ENCODE results near the gene VENTX. TPM values are rescaled to one million over a fixed set of nuclear protein-coding genes. Genes with fewer than 3 reads are reported as not detected.

Gene VENTX
- total RNA-seq, 1 donor from 2014 or later: 1.2 TPM

- TF ChIP-seq CTCF (IDR thresholded peaks at IDR 0.05; ENCODE audit: unreplicated experiment): no peak
- no peak overlapping the region for H3K27ac Mint-ChIP-seq
- H3K9me3 Mint-ChIP-seq (ENCODE audit: low read depth): no peaks in the 10 kb centered on the region
- H3K4me3 Mint-ChIP-seq (ENCODE audit: low read depth): no peak overlapping the region
- H3K27me3 Mint-ChIP-seq: no peaks in the 10 kb centered on the region
- no peak for DNase-seq (ENCODE audit: low spot score, unreplicated experiment)
- no peaks in the 10 kb centered on the region for H3K4me1 Mint-ChIP-seq (ENCODE audit: low read depth)
- peaks cover 1% of the 10 kb centered on the region for H3K36me3 Mint-ChIP-seq (ENCODE audit: insufficient read depth)
Measured at GRCh38 chr10:133207041-133207600, 30.5 kb upstream of the VENTX start.

DNA sequence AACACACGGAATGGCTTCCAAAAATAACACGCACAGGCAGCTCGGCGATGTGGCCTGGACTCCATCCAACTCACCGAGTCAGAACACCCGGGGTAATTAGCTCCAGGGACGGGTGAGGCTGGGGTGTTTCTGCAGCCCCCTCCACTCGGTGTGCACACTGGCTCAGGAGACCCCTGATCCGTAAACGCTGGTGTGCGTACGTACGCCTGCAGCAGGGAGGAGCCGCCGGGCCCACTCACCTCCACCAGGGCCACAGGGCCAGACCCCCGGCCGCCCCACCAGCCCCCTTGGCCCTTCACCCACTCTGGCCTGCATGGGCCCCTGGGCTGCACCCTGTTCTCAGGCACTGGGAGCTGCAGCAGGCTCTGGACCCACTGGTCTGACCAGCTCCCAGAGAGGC is 30.0 kb upstream of the VENTX start:
- DNase-seq (ENCODE audit: low spot score, unreplicated experiment): no peak
- Mint-ChIP-seq H3K36me3 (ENCODE audit: insufficient read depth) (peaks cover 2% of the 10 kb centered on the region), H3K4me3 (ENCODE audit: low read depth) (no peak overlapping the region), H3K27ac (no peak overlapping the region), H3K4me1 (ENCODE audit: low read depth) (no peaks in the 10 kb centered on the region), H3K9me3 (ENCODE audit: low read depth) (no peaks in the 10 kb centered on the region), H3K27me3 (no peaks in the 10 kb centered on the region)
- TF ChIP-seq CTCF (IDR thresholded peaks at IDR 0.05; ENCODE audit: unreplicated experiment): no peak

DNA sequence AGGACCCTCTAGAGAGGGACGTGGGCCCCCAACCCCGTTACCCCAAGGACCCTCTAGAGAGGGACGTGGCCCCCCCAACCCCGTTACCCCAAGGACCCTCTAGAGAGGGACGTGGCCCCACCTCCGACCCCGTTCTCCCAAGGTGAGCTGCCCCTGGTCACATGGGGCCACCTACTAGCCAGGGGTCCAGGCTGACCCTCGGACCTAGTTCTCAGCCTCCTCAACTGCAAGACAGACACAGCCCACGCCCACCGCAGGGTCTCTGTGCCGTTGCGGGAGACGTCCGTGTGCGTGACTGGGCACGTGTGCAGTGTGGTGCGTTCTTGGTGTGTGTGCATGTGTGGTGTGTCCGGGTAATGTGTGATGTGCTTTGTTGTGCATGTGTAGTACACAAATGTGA is 29.2 kb upstream of the VENTX start:
- DNase-seq (ENCODE audit: low spot score, unreplicated experiment): no peak
- Mint-ChIP-seq H3K27me3 (no peaks in the 10 kb centered on the region), H3K4me1 (ENCODE audit: low read depth) (no peaks in the 10 kb centered on the region), H3K27ac (no peak overlapping the region), H3K4me3 (ENCODE audit: low read depth) (no peak overlapping the region), H3K36me3 (ENCODE audit: insufficient read depth) (peaks cover 2% of the 10 kb centered on the region), H3K9me3 (ENCODE audit: low read depth) (no peaks in the 10 kb centered on the region)
- no peak for TF ChIP-seq CTCF (IDR thresholded peaks at IDR 0.05; ENCODE audit: unreplicated experiment)

- Mint-ChIP-seq H3K36me3 (ENCODE audit: insufficient read depth) (peaks cover 2% of the 10 kb centered on the region), H3K27ac (no peak overlapping the region), H3K4me1 (ENCODE audit: low read depth) (no peaks in the 10 kb centered on the region), H3K4me3 (ENCODE audit: low read depth) (no peak overlapping the region), H3K9me3 (ENCODE audit: low read depth) (no peaks in the 10 kb centered on the region), H3K27me3 (no peaks in the 10 kb centered on the region)
- TF ChIP-seq CTCF (IDR thresholded peaks at IDR 0.05; ENCODE audit: unreplicated experiment): no peak
- DNase-seq (ENCODE audit: low spot score, unreplicated experiment): no peak
Measured at GRCh38 chr10:133209117-133209516, 28.5 kb upstream of the VENTX start.

- Mint-ChIP-seq H3K27ac (no peak overlapping the region), H3K4me1 (ENCODE audit: low read depth) (no peaks in the 10 kb centered on the region), H3K27me3 (no peaks in the 10 kb centered on the region), H3K9me3 (ENCODE audit: low read depth) (no peaks in the 10 kb centered on the region), H3K4me3 (ENCODE audit: low read depth) (no peak overlapping the region), H3K36me3 (ENCODE audit: insufficient read depth) (peaks cover 2% of the 10 kb centered on the region)
- TF ChIP-seq CTCF (IDR thresholded peaks at IDR 0.05; ENCODE audit: unreplicated experiment): no peak
- DNase-seq (ENCODE audit: low spot score, unreplicated experiment): no peak
Measured at GRCh38 chr10:133209641-133210040, 28.0 kb upstream of the VENTX start.
